Body of pancreas (tissue), 4 donors: Measurements from ENCODE around the gene ADAMTSL5.
"Not testable (repeated sequence)": the region's sequence is repeated elsewhere in the genome, so short reads cannot be mapped to it uniquely, and the experiment has no call there.

ENCODE experiments used
- POLR2A ChIP-seq, 3 donors: fragments of 450-650 bp; IDR thresholded peaks; one replicate each; pipeline ENCODE4 v1.6.1; 2016; ENCODE audit warnings: antibody characterized with exemption in 3 of 3, mild to moderate bottlenecking in 2 of 3
- TF ChIP-seq, protein P1 (sequence below), 7 experiments: fragments of 450-650 bp in 4 of 7; fragments of 200-600 bp in 3 of 7; sonication (generic) in 3 of 7; IDR thresholded peaks; one replicate each; pipeline ENCODE4 v1.5.1; 2016 to 2019; ENCODE audit warnings: antibody characterized with exemption in 7 of 7

- TF ChIP-seq, protein P1, sequence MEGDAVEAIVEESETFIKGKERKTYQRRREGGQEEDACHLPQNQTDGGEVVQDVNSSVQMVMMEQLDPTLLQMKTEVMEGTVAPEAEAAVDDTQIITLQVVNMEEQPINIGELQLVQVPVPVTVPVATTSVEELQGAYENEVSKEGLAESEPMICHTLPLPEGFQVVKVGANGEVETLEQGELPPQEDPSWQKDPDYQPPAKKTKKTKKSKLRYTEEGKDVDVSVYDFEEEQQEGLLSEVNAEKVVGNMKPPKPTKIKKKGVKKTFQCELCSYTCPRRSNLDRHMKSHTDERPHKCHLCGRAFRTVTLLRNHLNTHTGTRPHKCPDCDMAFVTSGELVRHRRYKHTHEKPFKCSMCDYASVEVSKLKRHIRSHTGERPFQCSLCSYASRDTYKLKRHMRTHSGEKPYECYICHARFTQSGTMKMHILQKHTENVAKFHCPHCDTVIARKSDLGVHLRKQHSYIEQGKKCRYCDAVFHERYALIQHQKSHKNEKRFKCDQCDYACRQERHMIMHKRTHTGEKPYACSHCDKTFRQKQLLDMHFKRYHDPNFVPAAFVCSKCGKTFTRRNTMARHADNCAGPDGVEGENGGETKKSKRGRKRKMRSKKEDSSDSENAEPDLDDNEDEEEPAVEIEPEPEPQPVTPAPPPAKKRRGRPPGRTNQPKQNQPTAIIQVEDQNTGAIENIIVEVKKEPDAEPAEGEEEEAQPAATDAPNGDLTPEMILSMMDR (IDR thresholded peaks at IDR 0.05), result not testable (repeated sequence)
- not testable (repeated sequence) for TF ChIP-seq POLR2A (IDR thresholded peaks at IDR 0.05)
Measured at GRCh38 chr19:1477056-1477455, 35.8 kb downstream of the ADAMTSL5 start.
